Panc1 (cell line): ENCODE data around the gene CEACAM16. TPM values are rescaled to one million over a fixed set of nuclear protein-coding genes. Genes with fewer than 3 reads are reported as not detected.
"Not testable (repeated sequence)": the region's sequence is repeated elsewhere in the genome, so short reads cannot be mapped to it uniquely, and the experiment has no call there.

Experiments used
- ATAC-seq: fragments of 200-7000 bp; cut with Tn5 transposase; 2 replicates; pipeline ENCODE4 v1.9.1; 2020; ENCODE audit warnings: mild to moderate bottlenecking, moderate library complexity
- BruUV-seq: library from RNA; stranded (reverse); fragments of 400-500 nt; replicated peaks from 2 replicates; lab custom pipeline; 2021; lab: Mats Ljungman, UMichigan
- CTCF ChIA-PET: fragments of 300-600 bp; sonication (Branson Sonifier 250); formaldehyde crosslinking; loops from one replicate; lab custom pipeline; 2022; ENCODE audit warnings: antibody characterized with exemption; lab: Charles Lee
- POLR2A ChIA-PET: fragments of 300-600 bp; sonication (Branson Sonifier 250); formaldehyde crosslinking; loops from one replicate; lab custom pipeline; 2022; ENCODE audit warnings: antibody characterized with exemption; lab: Charles Lee
- DNase-seq: peaks from one replicate; pipeline ENCODE4 v3.0.0-alpha.2; 2010; ENCODE audit warnings: low read depth, low spot score
- H3K27ac ChIP-seq: 2 replicates; pipeline ENCODE4 v1.5.1; 2011; ENCODE audit warnings: mild to moderate bottlenecking, low read length, inconsistent platforms
- H3K27me3 ChIP-seq: fragments of 200-500 bp; sonication (Bioruptor generic); 2 replicates; pipeline ENCODE4 v1.6.0; 2014; ENCODE audit warnings: low read length, inconsistent platforms; ENCODE audit not compliant: control insufficient read depth, insufficient read depth
- H3K36me3 ChIP-seq: fragments of 200-500 bp; sonication (Bioruptor generic); 2 replicates; pipeline ENCODE4 v1.5.1; 2014; ENCODE audit warnings: inconsistent platforms, mild to moderate bottlenecking, low read length, moderate library complexity; ENCODE audit not compliant: control insufficient read depth, insufficient read depth
- H3K4me1 ChIP-seq: 2 replicates; pipeline ENCODE4 v1.5.1; 2011; ENCODE audit warnings: inconsistent platforms, mild to moderate bottlenecking, low read length, moderate library complexity; ENCODE audit not compliant: control insufficient read depth, insufficient read depth
- H3K4me3 ChIP-seq, 2 experiments: 2 replicates each; pipeline ENCODE4 v1.5.1; 2011 to 2012; ENCODE audit warnings: low read depth in 2 of 2, low read length in 2 of 2, mild to moderate bottlenecking in 2 of 2, inconsistent platforms in 1 of 2, moderate library complexity in 1 of 2
- H3K9me3 ChIP-seq: fragments of 200-500 bp; sonication (Bioruptor generic); 2 replicates; pipeline ENCODE4 v1.5.1; 2014; ENCODE audit warnings: low read depth, mild to moderate bottlenecking, inconsistent platforms, low read length, moderate library complexity; ENCODE audit not compliant: control insufficient read depth, insufficient read depth
- POLR2AphosphoS5 ChIP-seq: IDR thresholded peaks from 2 replicates; pipeline ENCODE4 v1.6.1; 2012; ENCODE audit warnings: mild to moderate bottlenecking, low read depth, low read length, moderate library complexity
- SIN3A ChIP-seq: IDR thresholded peaks from 2 replicates; pipeline ENCODE4 v1.6.1; 2012; ENCODE audit warnings: low read depth, mild to moderate bottlenecking, low read length, moderate library complexity, borderline replicate concordance; ENCODE audit not compliant: insufficient read depth
- TCF7L2 ChIP-seq: IDR thresholded peaks from 2 replicates; pipeline ENCODE4 v1.6.1; 2011; ENCODE audit warnings: mild to moderate bottlenecking, low read depth, low read length, inconsistent platforms
- in situ Hi-C: cut with HindIII; loops from 2 replicates; pipeline ENCODE4 v1.10.0; 2016; ENCODE audit warnings: low sequenced_read_pairs, low pct_unique_long_range_greater_than_20kb
- intact Hi-C: fragments of 100-400 bp; cut with micrococcal nuclease; formaldehyde crosslinking; loops from one replicate; pipeline ENCODE4 v1.10.0; 2022; ENCODE audit not compliant: unreplicated experiment
- total RNA-seq: library from RNA; stranded (reverse); gene quantifications from one replicate; pipeline ENCODE4 v1.2.1, GENCODE V29; 2021; ENCODE audit not compliant: unreplicated experiment
- TF ChIP-seq, protein P1 (sequence below), 2 experiments: IDR thresholded peaks; 2 replicates each; pipeline ENCODE4 v1.6.1; 2011 to 2012; ENCODE audit warnings: low read depth in 2 of 2, control low read depth in 1 of 2, low read length in 1 of 2, mild to moderate bottlenecking in 1 of 2, moderate library complexity in 1 of 2; ENCODE audit not compliant: insufficient read depth in 1 of 2
- TF ChIP-seq, protein P2 (sequence below): fragments of 450-650 bp; IDR thresholded peaks from 2 replicates; pipeline ENCODE4 v1.5.1; 2017; ENCODE audit warnings: mild to moderate bottlenecking

The CEACAM16 gene
- total RNA-seq, 1 experiment from 2014 or later, result not detected

DNA sequence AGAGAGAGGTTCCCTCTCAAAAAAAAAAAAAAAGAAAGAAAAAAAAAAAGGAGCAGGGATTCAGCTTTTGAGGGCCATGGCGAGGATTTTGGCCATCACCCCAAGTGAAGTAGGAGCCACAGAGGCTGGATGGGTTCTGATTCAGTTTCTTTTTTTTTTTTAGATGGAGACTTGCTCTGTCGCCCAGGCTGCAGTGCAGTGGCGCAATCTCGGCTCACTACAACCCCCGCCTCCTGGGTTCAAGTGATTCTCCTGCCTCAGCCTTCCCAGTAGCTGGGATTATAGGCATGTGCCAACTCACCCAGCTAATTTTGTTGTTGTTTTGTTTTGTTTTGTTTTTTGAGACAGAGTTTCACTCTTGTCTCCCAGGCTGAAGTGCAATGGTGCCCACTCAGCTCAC, 22.4 kb downstream of the CEACAM16 start:
- H3K4me3 ChIP-seq, H3K9me3 ChIP-seq, in situ Hi-C loops, H3K36me3 ChIP-seq, BruUV-seq, DNase-seq, ATAC-seq, H3K27me3 ChIP-seq, H3K27ac ChIP-seq: not testable (repeated sequence)
- H3K4me1 ChIP-seq, result peaks cover 54% of the 10 kb centered on the region
- ChIA-PET CTCF (interaction anchor here (0.6 kb wide), 1 partner anchor 151 kb away, joined by 5 read pairs; no protein-coding TSS in a partner anchor), POLR2A (interaction anchor here (0.6 to 0.7 kb wide), 3 partner anchors 14 to 123 kb away, joined by 3 to 7 read pairs (median 3); no protein-coding TSS in a partner anchor)
- intact Hi-C loops, result loop anchor here (5.0 kb wide), 1 partner anchor 34 kb away; no protein-coding TSS in a partner anchor

DNA sequence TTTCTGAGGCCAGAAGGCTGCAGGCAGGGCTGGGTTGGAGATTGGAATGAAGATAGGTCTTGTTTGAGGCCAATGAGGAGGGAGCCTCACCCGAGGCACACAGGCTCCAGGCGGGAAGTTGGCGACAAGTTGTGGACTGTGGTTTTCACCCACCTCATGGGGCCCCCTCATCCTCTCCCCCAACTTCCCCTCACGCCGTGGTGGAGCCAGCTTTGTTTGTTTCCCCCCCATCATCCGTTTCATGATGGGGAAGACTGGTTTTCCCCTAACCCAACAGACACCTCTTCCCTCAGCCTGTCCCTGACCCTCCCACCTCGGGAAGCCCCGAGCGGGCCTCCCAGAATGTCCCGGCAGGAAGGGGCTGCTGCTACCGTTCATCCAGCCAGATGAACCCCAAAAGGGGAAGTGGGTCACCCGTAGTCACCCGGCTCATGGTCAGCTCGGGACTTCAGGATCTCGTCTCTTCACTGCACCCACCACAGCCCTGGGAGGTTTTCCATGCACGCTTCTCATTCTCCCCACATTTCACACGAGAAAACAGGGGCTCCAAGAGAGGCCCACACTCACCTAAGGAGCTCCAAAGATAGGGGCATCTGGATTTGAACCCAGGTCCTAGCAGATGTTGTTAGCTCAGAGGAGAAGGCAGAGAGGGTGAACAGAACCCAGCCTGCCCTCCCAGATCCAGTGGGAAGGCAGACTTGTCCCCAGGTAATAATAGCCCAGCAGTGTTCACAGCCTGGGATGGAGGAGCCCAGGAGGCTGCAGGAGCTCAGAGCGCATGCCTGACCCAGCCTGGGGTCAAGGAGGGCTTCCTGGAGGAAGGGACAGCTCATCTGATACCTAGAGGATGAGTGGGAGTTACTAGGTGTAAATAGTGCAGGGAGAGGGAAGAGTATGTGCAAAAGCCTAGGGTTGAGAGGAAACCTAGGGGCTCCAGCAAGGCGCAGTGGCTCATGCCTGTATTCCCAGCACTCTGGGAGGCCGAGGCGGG, 23.5 kb downstream of the CEACAM16 start:
- ATAC-seq, result no peak
- no peaks in the 10 kb centered on the region for H3K36me3 ChIP-seq
- BruUV-seq, result no TSS peak
- no peak for DNase-seq
- no peaks in the 10 kb centered on the region for H3K9me3 ChIP-seq
- H3K27ac ChIP-seq, result peak overlapping the region; percentile 77
- POLR2A ChIA-PET, result interaction anchor here (0.6 kb wide), 1 partner anchor 124 kb away, joined by 4 read pairs; the partner anchor contains the start of gene NECTIN2
- H3K27me3 ChIP-seq, result no peaks in the 10 kb centered on the region
- H3K4me1 ChIP-seq, result peaks cover 54% of the 10 kb centered on the region
- TF ChIP-seq, protein P1, sequence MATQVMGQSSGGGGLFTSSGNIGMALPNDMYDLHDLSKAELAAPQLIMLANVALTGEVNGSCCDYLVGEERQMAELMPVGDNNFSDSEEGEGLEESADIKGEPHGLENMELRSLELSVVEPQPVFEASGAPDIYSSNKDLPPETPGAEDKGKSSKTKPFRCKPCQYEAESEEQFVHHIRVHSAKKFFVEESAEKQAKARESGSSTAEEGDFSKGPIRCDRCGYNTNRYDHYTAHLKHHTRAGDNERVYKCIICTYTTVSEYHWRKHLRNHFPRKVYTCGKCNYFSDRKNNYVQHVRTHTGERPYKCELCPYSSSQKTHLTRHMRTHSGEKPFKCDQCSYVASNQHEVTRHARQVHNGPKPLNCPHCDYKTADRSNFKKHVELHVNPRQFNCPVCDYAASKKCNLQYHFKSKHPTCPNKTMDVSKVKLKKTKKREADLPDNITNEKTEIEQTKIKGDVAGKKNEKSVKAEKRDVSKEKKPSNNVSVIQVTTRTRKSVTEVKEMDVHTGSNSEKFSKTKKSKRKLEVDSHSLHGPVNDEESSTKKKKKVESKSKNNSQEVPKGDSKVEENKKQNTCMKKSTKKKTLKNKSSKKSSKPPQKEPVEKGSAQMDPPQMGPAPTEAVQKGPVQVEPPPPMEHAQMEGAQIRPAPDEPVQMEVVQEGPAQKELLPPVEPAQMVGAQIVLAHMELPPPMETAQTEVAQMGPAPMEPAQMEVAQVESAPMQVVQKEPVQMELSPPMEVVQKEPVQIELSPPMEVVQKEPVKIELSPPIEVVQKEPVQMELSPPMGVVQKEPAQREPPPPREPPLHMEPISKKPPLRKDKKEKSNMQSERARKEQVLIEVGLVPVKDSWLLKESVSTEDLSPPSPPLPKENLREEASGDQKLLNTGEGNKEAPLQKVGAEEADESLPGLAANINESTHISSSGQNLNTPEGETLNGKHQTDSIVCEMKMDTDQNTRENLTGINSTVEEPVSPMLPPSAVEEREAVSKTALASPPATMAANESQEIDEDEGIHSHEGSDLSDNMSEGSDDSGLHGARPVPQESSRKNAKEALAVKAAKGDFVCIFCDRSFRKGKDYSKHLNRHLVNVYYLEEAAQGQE (IDR thresholded peaks at IDR 0.05; ENCODE audit: insufficient read depth in 1 of 2, low read depth in 2 of 2, low read length in 1 of 2), result no peak
- TF ChIP-seq, protein P2, sequence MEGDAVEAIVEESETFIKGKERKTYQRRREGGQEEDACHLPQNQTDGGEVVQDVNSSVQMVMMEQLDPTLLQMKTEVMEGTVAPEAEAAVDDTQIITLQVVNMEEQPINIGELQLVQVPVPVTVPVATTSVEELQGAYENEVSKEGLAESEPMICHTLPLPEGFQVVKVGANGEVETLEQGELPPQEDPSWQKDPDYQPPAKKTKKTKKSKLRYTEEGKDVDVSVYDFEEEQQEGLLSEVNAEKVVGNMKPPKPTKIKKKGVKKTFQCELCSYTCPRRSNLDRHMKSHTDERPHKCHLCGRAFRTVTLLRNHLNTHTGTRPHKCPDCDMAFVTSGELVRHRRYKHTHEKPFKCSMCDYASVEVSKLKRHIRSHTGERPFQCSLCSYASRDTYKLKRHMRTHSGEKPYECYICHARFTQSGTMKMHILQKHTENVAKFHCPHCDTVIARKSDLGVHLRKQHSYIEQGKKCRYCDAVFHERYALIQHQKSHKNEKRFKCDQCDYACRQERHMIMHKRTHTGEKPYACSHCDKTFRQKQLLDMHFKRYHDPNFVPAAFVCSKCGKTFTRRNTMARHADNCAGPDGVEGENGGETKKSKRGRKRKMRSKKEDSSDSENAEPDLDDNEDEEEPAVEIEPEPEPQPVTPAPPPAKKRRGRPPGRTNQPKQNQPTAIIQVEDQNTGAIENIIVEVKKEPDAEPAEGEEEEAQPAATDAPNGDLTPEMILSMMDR, result no peak
- TF ChIP-seq POLR2AphosphoS5, result no peak
- TF ChIP-seq SIN3A, result no peak
- TF ChIP-seq TCF7L2, result no peak
- in situ Hi-C loops, result no loop called here
- intact Hi-C loops, result loop anchor here (5.0 kb wide), 1 partner anchor 35 kb away; no protein-coding TSS in a partner anchor
- no peak overlapping the region for H3K4me3 ChIP-seq
- CTCF ChIA-PET, result interaction anchor here (0.6 to 3.1 kb wide), 4 partner anchors 13 to 83 kb away, joined by 3 to 22 read pairs (median 7); no protein-coding TSS in a partner anchor
